SK-N-SH (cell line): Measurements from ENCODE around the gene PRDM10.

Experiments
- EP300 ChIP-seq, 2 experiments: IDR thresholded peaks; 2 replicates each; pipeline versions ENCODE4 v1.4.0 to v1.6.1; 2012; ENCODE audit warnings: borderline replicate concordance in 1 of 2, low read depth in 1 of 2, low read length in 1 of 2
- EZH2phosphoT487 ChIP-seq: fragments of 200-600 bp; sonication (generic); IDR thresholded peaks from 2 replicates; pipeline ENCODE4 v1.6.1; 2017; ENCODE audit warnings: low read depth, mixed run types, mild to moderate bottlenecking, antibody characterized with exemption, moderate library complexity, borderline replicate concordance
- GABPA ChIP-seq: IDR thresholded peaks from 2 replicates; pipeline ENCODE4 v1.4.0; 2012; ENCODE audit warnings: low read depth, mild to moderate bottlenecking
- GATA2 ChIP-seq: sonication (generic); formaldehyde crosslinking; IDR thresholded peaks from 2 replicates; pipeline ENCODE4 v1.5.0; 2020; ENCODE audit warnings: mild to moderate bottlenecking, missing genetic modification reagents
- REST ChIP-seq: IDR thresholded peaks from 2 replicates; pipeline ENCODE4 v1.6.1; 2012; ENCODE audit warnings: mild to moderate bottlenecking, low read depth, low read length, moderate library complexity
- SIN3A ChIP-seq: IDR thresholded peaks from 2 replicates; pipeline ENCODE4 v1.6.1; 2012; ENCODE audit warnings: low read depth, mild to moderate bottlenecking, low read length, moderate library complexity, borderline replicate concordance
- SMC3 ChIP-seq: IDR thresholded peaks from 2 replicates; pipeline ENCODE4 v1.6.1; 2012; ENCODE audit warnings: low read depth, low read length, improper control_type of control experiment
- TAF1 ChIP-seq: IDR thresholded peaks from 2 replicates; pipeline ENCODE4 v1.6.1; 2012; ENCODE audit warnings: low read depth, mild to moderate bottlenecking, low read length, moderate library complexity, borderline replicate concordance
- TCF12 ChIP-seq: IDR thresholded peaks from 2 replicates; pipeline ENCODE4 v1.4.0; 2012
- USF1 ChIP-seq: IDR thresholded peaks from 2 replicates; pipeline ENCODE4 v1.4.0; 2012; ENCODE audit warnings: low read depth, borderline replicate concordance
- YY1 ChIP-seq: IDR thresholded peaks from 2 replicates; pipeline ENCODE4 v1.4.0; 2012; ENCODE audit warnings: low read depth, mild to moderate bottlenecking
- TF ChIP-seq, protein P1 (sequence below): fragments of 150-350 bp; IDR thresholded peaks from 2 replicates; pipeline ENCODE4 v1.6.1; 2017; ENCODE audit warnings: antibody characterized with exemption, low read length, low read depth, borderline replicate concordance
- TF ChIP-seq, protein P2 (sequence below): fragments of 200-600 bp; sonication (generic); IDR thresholded peaks from 2 replicates; pipeline ENCODE4 v1.6.1; 2017; ENCODE audit warnings: antibody characterized with exemption, mild to moderate bottlenecking, moderate library complexity

DNA sequence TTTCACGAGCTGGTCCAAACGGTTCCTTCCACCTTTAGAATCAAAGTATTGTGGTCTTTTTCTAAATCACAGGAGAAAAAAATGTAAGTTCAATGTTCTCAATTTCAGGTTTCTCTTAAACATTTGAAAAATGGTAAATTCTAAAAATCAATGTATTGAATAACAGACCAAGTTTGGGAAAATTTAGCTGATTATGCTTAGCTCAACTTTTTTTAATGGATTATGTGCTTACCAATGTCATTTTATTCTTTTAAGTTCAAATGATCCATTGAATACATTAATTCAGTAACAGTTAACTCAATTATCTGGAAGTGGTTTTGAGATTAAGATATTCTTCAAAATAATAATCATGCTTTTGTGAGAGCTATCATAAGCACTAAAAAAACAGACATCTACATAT, 5.1 kb downstream of the PRDM10 start:
- TF ChIP-seq, protein P1, sequence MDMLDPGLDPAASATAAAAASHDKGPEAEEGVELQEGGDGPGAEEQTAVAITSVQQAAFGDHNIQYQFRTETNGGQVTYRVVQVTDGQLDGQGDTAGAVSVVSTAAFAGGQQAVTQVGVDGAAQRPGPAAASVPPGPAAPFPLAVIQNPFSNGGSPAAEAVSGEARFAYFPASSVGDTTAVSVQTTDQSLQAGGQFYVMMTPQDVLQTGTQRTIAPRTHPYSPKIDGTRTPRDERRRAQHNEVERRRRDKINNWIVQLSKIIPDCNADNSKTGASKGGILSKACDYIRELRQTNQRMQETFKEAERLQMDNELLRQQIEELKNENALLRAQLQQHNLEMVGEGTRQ, result no peak
- TF ChIP-seq GATA2 (CRISPR knock-in tag) (no peak), EZH2phosphoT487 (no peak), TAF1 (no peak), SIN3A (no peak), USF1 (no peak), GABPA (no peak), EP300 (IDR thresholded peaks at IDR 0.05; ENCODE audit: borderline replicate concordance in 1 of 2, low read depth in 1 of 2, low read length in 1 of 2) (no peak), REST (no peak), TCF12 (no peak), SMC3 (no peak), YY1 (no peak)
- TF ChIP-seq, protein P2, sequence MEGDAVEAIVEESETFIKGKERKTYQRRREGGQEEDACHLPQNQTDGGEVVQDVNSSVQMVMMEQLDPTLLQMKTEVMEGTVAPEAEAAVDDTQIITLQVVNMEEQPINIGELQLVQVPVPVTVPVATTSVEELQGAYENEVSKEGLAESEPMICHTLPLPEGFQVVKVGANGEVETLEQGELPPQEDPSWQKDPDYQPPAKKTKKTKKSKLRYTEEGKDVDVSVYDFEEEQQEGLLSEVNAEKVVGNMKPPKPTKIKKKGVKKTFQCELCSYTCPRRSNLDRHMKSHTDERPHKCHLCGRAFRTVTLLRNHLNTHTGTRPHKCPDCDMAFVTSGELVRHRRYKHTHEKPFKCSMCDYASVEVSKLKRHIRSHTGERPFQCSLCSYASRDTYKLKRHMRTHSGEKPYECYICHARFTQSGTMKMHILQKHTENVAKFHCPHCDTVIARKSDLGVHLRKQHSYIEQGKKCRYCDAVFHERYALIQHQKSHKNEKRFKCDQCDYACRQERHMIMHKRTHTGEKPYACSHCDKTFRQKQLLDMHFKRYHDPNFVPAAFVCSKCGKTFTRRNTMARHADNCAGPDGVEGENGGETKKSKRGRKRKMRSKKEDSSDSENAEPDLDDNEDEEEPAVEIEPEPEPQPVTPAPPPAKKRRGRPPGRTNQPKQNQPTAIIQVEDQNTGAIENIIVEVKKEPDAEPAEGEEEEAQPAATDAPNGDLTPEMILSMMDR, result no peak
